ENCODE measurements around the gene LYPD5. TPM values are rescaled to one million over a fixed set of nuclear protein-coding genes. Genes with fewer than 3 reads are reported as not detected.

Gene LYPD5
- total RNA-seq, 6 experiments from 2014 or later: 0.80 to 0.87 TPM; not detected in 4

DNA sequence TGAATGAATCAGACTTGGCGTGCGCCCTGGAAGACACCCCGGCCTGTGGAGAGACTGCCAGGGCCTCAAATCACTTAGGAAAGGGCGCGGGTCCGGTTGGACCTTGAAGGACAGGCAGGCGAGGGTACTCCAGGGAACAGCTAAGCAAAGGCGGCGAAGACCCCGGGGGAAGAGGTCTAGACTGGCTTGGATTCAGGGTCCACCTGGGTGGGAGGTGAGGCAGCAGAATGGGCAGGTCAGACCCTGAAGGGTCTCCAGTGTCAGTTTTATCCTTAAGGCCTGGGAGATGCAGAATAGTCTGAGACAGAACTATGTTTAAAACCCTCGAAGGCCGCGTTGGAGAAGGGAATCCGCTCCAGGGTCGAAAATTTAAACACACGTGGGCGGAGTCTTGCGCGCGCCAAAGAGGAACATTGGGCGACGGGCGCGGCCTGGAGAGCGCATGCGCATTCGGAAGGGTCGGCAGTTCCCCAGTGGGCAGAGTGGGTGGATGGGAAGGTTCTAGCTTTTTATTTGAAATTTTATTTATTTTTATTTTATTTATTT lies 46.9 kb downstream of the LYPD5 start:
- Histone ChIP-seq H3K36me3 (peaks cover 0 to 4% (median 0%) of the 10 kb centered on the region in 4 donors), H3K4me1 (peaks cover 0 to 13% (median 0%) of the 10 kb centered on the region in 4 donors), H3K9me3 (no peaks in the 10 kb centered on the region), H3K27ac (peak overlapping the region; percentile 81 to 98 (median 97)), H3K27me3 (no peaks in the 10 kb centered on the region), H3K4me3 (peak overlapping the region; percentile 56 to 90 (median 77))
- under 1% methylated on average over 25 of the region's 28 CpGs for WGBS (ENCODE audit: insufficient coverage, low coverage, low lambda C conversion rate, missing lambda C conversion rate)
- intact Hi-C loops (cut with DNase I): no loop called here
- DNase-seq (peak; percentile 84 to 86 (median 84)), ATAC-seq (peak; percentile 51 to 65 (median 62))
- no peak for TF ChIP-seq CTCF (IDR thresholded peaks at IDR 0.05)
- no peak for TF ChIP-seq POLR2A (IDR thresholded peaks at IDR 0.05)

DNA sequence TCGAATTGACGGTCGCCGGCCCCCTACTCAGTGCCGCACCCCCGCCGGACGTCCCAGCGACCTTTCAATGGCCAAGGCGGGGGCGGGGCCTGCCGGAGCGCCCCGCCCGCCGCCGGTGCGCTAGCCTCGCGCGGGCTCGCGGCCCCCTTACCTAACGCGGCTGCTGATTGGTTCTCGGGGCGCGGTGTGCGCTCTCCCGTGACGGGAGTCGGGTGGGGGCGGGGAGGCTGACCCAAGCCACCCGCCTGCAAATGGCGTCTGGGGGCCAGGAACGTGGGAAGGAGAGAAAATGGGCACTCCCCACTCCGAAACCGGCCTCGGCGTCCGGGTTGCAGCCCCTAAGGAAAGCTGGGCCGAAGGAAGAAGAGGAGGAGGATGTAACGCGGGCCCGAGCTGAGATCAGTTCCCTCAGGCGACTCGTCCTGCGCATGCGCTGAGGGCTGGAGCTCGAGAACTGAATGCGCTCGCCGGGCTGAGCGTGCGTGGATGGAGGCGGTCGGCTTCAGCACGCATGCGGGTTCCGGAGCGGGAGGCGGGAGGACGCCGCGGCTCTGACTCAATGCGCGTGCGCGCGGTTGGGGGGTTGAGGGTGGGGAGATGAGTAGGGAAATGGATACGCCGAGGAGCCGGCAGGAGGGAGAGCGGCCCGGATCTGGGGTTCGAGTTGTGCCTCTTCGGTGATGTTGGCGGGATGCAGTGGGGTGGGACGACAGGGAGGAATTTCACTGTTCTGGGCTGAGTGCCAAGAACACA lies 47.6 kb downstream of the LYPD5 start, which contains the start of gene SMG9:
Gene SMG9 (minus strand): TSS at position 460 of the 753 bp plus-strand sequence. CDS start 4,221 bp downstream, outside the sequence.
- under 1% methylated on average over 38 of the region's 79 CpGs for WGBS (ENCODE audit: insufficient coverage, low coverage, low lambda C conversion rate, missing lambda C conversion rate)
- H3K4me3 ChIP-seq: peak within 1 kb of the TSS; percentile 56 to 90 (median 77)
- ATAC-seq (peak; percentile 93 to 95 (median 94)), DNase-seq (peak; percentile 99)
- H3K36me3 ChIP-seq: peaks cover 0 to 11% (median 0%) of the 10 kb centered on the region in 4 donors
- peaks cover 0 to 13% (median 0%) of the 10 kb centered on the region in 4 donors for H3K4me1 ChIP-seq
- H3K27ac ChIP-seq: peak within 1 kb of the TSS; percentile 81 to 98 (median 97)
- no peaks in the 10 kb centered on the region for H3K27me3 ChIP-seq
- H3K9me3 ChIP-seq: no peaks in the 10 kb centered on the region
- intact Hi-C loops (cut with DNase I): no loop called here
- TF ChIP-seq POLR2A (IDR thresholded peaks at IDR 0.05) (peak; percentile 81), CTCF (IDR thresholded peaks at IDR 0.05) (no peak)

DNA sequence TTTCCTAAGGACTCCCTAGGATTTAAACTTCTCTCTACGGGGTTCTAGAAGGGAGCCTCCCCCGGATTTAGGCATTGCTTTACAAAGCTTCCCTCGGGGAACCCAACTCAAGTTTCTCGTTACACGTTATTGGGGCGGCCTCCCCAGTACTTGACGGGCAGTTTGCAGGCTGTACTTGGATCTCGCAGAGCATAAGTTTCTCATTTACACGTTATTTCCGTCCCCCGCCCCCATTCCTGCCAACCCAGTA lies 48.1 kb downstream of the LYPD5 start:
- peak overlapping the region; percentile 56 to 90 (median 77) for H3K4me3 ChIP-seq
- DNase-seq (no peak), ATAC-seq (no peak)
- peak overlapping the region; percentile 81 to 98 (median 97) for H3K27ac ChIP-seq
- 0% methylated on average over 11 of the region's 11 CpGs for WGBS (ENCODE audit: insufficient coverage, low coverage, low lambda C conversion rate, missing lambda C conversion rate)
- TF ChIP-seq CTCF (IDR thresholded peaks at IDR 0.05) (no peak), POLR2A (IDR thresholded peaks at IDR 0.05) (no peak)
- H3K9me3 ChIP-seq: no peaks in the 10 kb centered on the region
- intact Hi-C loops (cut with DNase I): no loop called here
- H3K4me1 ChIP-seq: peaks cover 0 to 13% (median 0%) of the 10 kb centered on the region in 4 donors
- H3K36me3 ChIP-seq: peaks cover 0 to 14% (median 2%) of the 10 kb centered on the region in 4 donors
- no peaks in the 10 kb centered on the region for H3K27me3 ChIP-seq

DNA sequence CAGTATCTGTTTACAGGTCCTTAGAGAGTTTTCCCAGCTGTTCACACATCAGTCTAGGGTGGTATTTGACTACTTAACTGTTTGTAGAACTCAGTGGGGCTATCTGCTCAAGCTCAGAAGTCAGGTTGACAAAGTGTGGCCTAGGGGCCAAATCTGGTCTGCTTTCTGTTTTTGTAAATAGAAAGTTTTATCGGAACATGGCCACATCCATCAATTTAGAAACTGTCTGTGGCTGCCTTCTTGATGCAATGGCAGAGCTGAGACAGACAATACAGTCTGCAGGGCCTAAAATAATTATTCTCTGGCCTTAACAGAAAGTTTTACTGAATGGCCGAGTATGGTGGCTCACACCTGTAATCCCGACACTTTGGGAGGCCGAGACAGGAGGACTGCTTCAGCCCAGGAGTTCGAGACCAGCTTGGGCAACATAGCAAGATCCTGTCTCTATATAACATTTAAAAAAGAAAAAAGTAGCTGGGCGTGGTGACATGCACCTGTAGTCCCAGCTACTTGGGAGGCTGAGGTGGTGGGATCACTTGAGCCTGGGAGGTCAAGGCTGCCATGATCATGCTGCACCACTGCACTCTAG lies 49.9 kb downstream of the LYPD5 start:
- TF ChIP-seq CTCF (IDR thresholded peaks at IDR 0.05) (no peak), POLR2A (IDR thresholded peaks at IDR 0.05) (no peak)
- no peak overlapping the region for H3K27ac ChIP-seq
- intact Hi-C loops (cut with DNase I): no loop called here
- peaks cover 0 to 25% (median 2%) of the 10 kb centered on the region in 4 donors for H3K36me3 ChIP-seq
- 82% methylated on average over 5 of the region's 6 CpGs for WGBS (ENCODE audit: insufficient coverage, low coverage, low lambda C conversion rate, missing lambda C conversion rate)
- H3K4me3 ChIP-seq: no peak overlapping the region
- no peaks in the 10 kb centered on the region for H3K27me3 ChIP-seq
- ATAC-seq: no peak
- DNase-seq: no peak
- no peaks in the 10 kb centered on the region for H3K9me3 ChIP-seq
- H3K4me1 ChIP-seq: peaks cover 0 to 13% (median 0%) of the 10 kb centered on the region in 4 donors

Data from right lobe of liver (tissue), 6 donors.